Stimulated activated CD8-positive, alpha-beta memory T cell treated with anti-CD3 and anti-CD28 coated beads, Interleukin-4, amount 100 ng/mL, for 4 hours (primary cell): ENCODE results near the gene SPRN.
A peak's percentile ranks its signal among the peaks of the same experiment; 100 is the strongest.
"Not testable (repeated sequence)": the region's sequence is repeated elsewhere in the genome, so short reads cannot be mapped to it uniquely, and the experiment has no call there.

Experiments
- DNase-seq, 2 donors: peaks; one replicate each; pipeline ENCODE4 v3.0.0-alpha.2; 2020; ENCODE audit warnings: low read depth in 2 of 2, low spot score in 1 of 2

Gene SPRN

GRCh38 chr10:133388973-133389818 is 35.2 kb downstream of the SPRN start:
- no peak for DNase-seq

GRCh38 chr10:133388236-133388972 is 36.0 kb downstream of the SPRN start:
- DNase-seq, result no peak

- not testable (repeated sequence) for DNase-seq
These were observed 37.5 kb downstream of the SPRN start for GRCh38 chr10:133386951-133387350.

GRCh38 chr10:133385214-133385613 is 39.2 kb downstream of the SPRN start:
- no peak for DNase-seq

- no peak for DNase-seq
These were observed 40.4 kb downstream of the SPRN start for GRCh38 chr10:133384071-133384470.

GRCh38 chr10:133383551-133383950 is 40.9 kb downstream of the SPRN start:
- no peak for DNase-seq

- DNase-seq, result no peak
These were observed 43.4 kb downstream of the SPRN start for GRCh38 chr10:133381036-133381435.

GRCh38 chr10:133379801-133380666 is 44.4 kb downstream of the SPRN start:
- no peak for DNase-seq

- no peak for DNase-seq
These were observed 45.1 kb downstream of the SPRN start, which contains the start of gene PAOX for GRCh38 chr10:133379152-133379800. PAOX (plus strand) TSS chr10:133379262; CDS start chr10:133379317, 55 bp downstream.

- no peak for DNase-seq
These were observed 46.0 kb downstream of the SPRN start for GRCh38 chr10:133378251-133379096.

- no peak for DNase-seq
These were observed 46.6 kb downstream of the SPRN start for GRCh38 chr10:133377818-133378250.

GRCh38 chr10:133377025-133377817 is 47.2 kb downstream of the SPRN start:
- no peak for DNase-seq

GRCh38 chr10:133376183-133376582 is 48.2 kb downstream of the SPRN start:
- not testable (repeated sequence) for DNase-seq

GRCh38 chr10:133375357-133376115 is 48.9 kb downstream of the SPRN start:
- no peak for DNase-seq

- peak; percentile 78 to 86 for DNase-seq
These were observed 51.0 kb downstream of the SPRN start, which contains the start of gene ECHS1 for GRCh38 chr10:133373174-133374090. ECHS1 (minus strand) TSS chr10:133373354; CDS start chr10:133373333, 21 bp downstream.

GRCh38 chr10:133372507-133372906 is 51.9 kb downstream of the SPRN start:
- no peak for DNase-seq
